Measurements from ENCODE around the gene PI16.

DNA sequence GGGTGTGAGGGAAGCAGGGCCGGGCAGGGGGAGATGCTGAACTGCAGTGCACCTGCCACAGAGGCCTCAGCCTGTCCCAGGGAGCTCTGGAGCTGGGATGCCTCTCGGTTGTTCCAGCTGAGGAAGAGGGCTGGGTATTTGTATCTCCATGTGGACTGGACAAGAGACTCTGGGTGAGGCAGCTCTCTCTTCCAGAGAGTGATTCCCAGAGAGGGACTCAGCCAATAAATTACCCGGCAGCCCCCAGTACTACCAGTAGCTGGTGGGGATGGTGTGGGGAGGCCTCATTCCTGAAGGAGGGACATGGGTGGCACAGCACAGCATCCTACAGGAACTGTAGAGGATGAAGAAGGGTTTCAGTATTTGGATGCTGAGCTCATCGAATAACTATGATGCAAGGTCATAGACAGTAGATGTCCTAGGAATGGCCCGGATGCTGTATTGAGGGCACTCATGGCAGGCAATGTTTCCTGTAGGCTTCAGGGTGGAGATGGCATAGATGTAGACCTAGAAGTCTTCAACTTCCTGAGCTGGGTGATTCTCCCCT lies 52.3 kb downstream of the PI16 start:
- TF ChIP-seq POLR2AphosphoS5 (IDR thresholded peaks at IDR 0.05; ENCODE audit: low read depth, low read length) (no peak), RAD21 (IDR thresholded peaks at IDR 0.05; ENCODE audit: low read length) (no peak), EP300 (IDR thresholded peaks at IDR 0.05; ENCODE audit: borderline replicate concordance in 1 of 2, low read depth in 1 of 2, low read length in 1 of 2) (no peak), TAF1 (IDR thresholded peaks at IDR 0.05; ENCODE audit: borderline replicate concordance, low read depth, low read length) (no peak), CHD2 (IDR thresholded peaks at IDR 0.05; ENCODE audit: low read length, partially characterized antibody) (no peak), SIN3A (IDR thresholded peaks at IDR 0.05; ENCODE audit: borderline replicate concordance, low read depth, low read length) (no peak), GATA2 (CRISPR knock-in tag; IDR thresholded peaks at IDR 0.05) (no peak)
- TF ChIP-seq, protein P1, sequence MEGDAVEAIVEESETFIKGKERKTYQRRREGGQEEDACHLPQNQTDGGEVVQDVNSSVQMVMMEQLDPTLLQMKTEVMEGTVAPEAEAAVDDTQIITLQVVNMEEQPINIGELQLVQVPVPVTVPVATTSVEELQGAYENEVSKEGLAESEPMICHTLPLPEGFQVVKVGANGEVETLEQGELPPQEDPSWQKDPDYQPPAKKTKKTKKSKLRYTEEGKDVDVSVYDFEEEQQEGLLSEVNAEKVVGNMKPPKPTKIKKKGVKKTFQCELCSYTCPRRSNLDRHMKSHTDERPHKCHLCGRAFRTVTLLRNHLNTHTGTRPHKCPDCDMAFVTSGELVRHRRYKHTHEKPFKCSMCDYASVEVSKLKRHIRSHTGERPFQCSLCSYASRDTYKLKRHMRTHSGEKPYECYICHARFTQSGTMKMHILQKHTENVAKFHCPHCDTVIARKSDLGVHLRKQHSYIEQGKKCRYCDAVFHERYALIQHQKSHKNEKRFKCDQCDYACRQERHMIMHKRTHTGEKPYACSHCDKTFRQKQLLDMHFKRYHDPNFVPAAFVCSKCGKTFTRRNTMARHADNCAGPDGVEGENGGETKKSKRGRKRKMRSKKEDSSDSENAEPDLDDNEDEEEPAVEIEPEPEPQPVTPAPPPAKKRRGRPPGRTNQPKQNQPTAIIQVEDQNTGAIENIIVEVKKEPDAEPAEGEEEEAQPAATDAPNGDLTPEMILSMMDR (IDR thresholded peaks at IDR 0.05) = no peak
- TF ChIP-seq, protein P2, sequence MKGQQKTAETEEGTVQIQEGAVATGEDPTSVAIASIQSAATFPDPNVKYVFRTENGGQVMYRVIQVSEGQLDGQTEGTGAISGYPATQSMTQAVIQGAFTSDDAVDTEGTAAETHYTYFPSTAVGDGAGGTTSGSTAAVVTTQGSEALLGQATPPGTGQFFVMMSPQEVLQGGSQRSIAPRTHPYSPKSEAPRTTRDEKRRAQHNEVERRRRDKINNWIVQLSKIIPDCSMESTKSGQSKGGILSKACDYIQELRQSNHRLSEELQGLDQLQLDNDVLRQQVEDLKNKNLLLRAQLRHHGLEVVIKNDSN (IDR thresholded peaks at IDR 0.05; ENCODE audit: borderline replicate concordance, low read depth) = no peak
- TF ChIP-seq, protein P3, sequence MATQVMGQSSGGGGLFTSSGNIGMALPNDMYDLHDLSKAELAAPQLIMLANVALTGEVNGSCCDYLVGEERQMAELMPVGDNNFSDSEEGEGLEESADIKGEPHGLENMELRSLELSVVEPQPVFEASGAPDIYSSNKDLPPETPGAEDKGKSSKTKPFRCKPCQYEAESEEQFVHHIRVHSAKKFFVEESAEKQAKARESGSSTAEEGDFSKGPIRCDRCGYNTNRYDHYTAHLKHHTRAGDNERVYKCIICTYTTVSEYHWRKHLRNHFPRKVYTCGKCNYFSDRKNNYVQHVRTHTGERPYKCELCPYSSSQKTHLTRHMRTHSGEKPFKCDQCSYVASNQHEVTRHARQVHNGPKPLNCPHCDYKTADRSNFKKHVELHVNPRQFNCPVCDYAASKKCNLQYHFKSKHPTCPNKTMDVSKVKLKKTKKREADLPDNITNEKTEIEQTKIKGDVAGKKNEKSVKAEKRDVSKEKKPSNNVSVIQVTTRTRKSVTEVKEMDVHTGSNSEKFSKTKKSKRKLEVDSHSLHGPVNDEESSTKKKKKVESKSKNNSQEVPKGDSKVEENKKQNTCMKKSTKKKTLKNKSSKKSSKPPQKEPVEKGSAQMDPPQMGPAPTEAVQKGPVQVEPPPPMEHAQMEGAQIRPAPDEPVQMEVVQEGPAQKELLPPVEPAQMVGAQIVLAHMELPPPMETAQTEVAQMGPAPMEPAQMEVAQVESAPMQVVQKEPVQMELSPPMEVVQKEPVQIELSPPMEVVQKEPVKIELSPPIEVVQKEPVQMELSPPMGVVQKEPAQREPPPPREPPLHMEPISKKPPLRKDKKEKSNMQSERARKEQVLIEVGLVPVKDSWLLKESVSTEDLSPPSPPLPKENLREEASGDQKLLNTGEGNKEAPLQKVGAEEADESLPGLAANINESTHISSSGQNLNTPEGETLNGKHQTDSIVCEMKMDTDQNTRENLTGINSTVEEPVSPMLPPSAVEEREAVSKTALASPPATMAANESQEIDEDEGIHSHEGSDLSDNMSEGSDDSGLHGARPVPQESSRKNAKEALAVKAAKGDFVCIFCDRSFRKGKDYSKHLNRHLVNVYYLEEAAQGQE (IDR thresholded peaks at IDR 0.05; ENCODE audit: low read depth, low read length) = no peak
- TF ChIP-seq, protein P4, sequence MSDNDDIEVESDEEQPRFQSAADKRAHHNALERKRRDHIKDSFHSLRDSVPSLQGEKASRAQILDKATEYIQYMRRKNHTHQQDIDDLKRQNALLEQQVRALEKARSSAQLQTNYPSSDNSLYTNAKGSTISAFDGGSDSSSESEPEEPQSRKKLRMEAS (IDR thresholded peaks at IDR 0.05; ENCODE audit: low read depth) = no peak
- TF ChIP-seq, protein P5, sequence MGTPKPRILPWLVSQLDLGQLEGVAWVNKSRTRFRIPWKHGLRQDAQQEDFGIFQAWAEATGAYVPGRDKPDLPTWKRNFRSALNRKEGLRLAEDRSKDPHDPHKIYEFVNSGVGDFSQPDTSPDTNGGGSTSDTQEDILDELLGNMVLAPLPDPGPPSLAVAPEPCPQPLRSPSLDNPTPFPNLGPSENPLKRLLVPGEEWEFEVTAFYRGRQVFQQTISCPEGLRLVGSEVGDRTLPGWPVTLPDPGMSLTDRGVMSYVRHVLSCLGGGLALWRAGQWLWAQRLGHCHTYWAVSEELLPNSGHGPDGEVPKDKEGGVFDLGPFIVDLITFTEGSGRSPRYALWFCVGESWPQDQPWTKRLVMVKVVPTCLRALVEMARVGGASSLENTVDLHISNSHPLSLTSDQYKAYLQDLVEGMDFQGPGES (IDR thresholded peaks at IDR 0.05; ENCODE audit: low read depth, low read length) = no peak
- TF ChIP-seq, protein P6, sequence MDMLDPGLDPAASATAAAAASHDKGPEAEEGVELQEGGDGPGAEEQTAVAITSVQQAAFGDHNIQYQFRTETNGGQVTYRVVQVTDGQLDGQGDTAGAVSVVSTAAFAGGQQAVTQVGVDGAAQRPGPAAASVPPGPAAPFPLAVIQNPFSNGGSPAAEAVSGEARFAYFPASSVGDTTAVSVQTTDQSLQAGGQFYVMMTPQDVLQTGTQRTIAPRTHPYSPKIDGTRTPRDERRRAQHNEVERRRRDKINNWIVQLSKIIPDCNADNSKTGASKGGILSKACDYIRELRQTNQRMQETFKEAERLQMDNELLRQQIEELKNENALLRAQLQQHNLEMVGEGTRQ (IDR thresholded peaks at IDR 0.05; ENCODE audit: borderline replicate concordance, low read depth, low read length) = no peak
